ENCODE results near the gene FTSJ3.

Gene FTSJ3

GRCh38 chr17:63842540-63843386 lies 15.3 kb upstream of the FTSJ3 start, which contains the start of gene SMARCD2:
Gene SMARCD2 (minus strand): TSS chr17:63842685. CDS start chr17:63842674, 11 bp downstream.
- DNase-seq: peak; percentile 98

GRCh38 chr17:63842173-63842539 lies 14.7 kb upstream of the FTSJ3 start:
- no peak for DNase-seq

GRCh38 chr17:63841350-63842172 lies 14.1 kb upstream of the FTSJ3 start:
- no peak for DNase-seq

GRCh38 chr17:63840591-63841349 lies 13.3 kb upstream of the FTSJ3 start:
- DNase-seq: no peak

GRCh38 chr17:63838631-63839171 lies 11.2 kb upstream of the FTSJ3 start:
- no peak for DNase-seq

GRCh38 chr17:63837962-63838600 lies 10.6 kb upstream of the FTSJ3 start:
- DNase-seq: no peak

GRCh38 chr17:63837480-63837879 lies 10.0 kb upstream of the FTSJ3 start:
- DNase-seq: no peak

GRCh38 chr17:63836811-63837210 lies 9.3 kb upstream of the FTSJ3 start:
- DNase-seq: no peak

GRCh38 chr17:63835167-63835720 lies 7.8 kb upstream of the FTSJ3 start:
- DNase-seq: no peak

- DNase-seq: peak; percentile 65
Observed at GRCh38 chr17:63834431-63835166, 7.1 kb upstream of the FTSJ3 start.

GRCh38 chr17:63833741-63834373 lies 6.4 kb upstream of the FTSJ3 start:
- no peak for DNase-seq

GRCh38 chr17:63833026-63833740 lies 5.7 kb upstream of the FTSJ3 start:
- DNase-seq: no peak

- no peak for DNase-seq
Observed at GRCh38 chr17:63832455-63832854, 5.0 kb upstream of the FTSJ3 start.

- DNase-seq: no peak
Observed at GRCh38 chr17:63832014-63832413, 4.6 kb upstream of the FTSJ3 start.

GRCh38 chr17:63831505-63831904 lies 4.0 kb upstream of the FTSJ3 start:
- no peak for DNase-seq

- DNase-seq: no peak
Observed at GRCh38 chr17:63830904-63831491, 3.5 kb upstream of the FTSJ3 start.

GRCh38 chr17:63830278-63830677 lies 2.8 kb upstream of the FTSJ3 start:
- DNase-seq: no peak

GRCh38 chr17:63828936-63829335 lies 1.5 kb upstream of the FTSJ3 start:
- DNase-seq: no peak

GRCh38 chr17:63827801-63828221 lies 348 bp upstream of the FTSJ3 start:
- no peak for DNase-seq

Measured in CD4-positive, alpha-beta T cell treated with Interferon gamma for 1 hour (primary cell).